HG03521 (cell line): ENCODE measurements around the gene CCDC116.
"Not testable (repeated sequence)": the region's sequence is repeated elsewhere in the genome, so short reads cannot be mapped to it uniquely, and the experiment has no call there.

ENCODE experiments used
- ATAC-seq: cut with Tn5 transposase; IDR thresholded peaks from one replicate; pipeline ENCODE4 v1.9.1; 2021; ENCODE audit warnings: mild to moderate bottlenecking, moderate library complexity; ENCODE audit not compliant: unreplicated experiment

The CCDC116 gene

GRCh38 chr22:21631025-21631424, 1.5 kb upstream of the CCDC116 start:
- no peak for ATAC-seq

- no peak for ATAC-seq
Observed at GRCh38 chr22:21632931-21633330, 371 bp downstream of the CCDC116 start.

GRCh38 chr22:21633481-21633880, 921 bp downstream of the CCDC116 start:
- no peak for ATAC-seq

GRCh38 chr22:21634081-21634480, 1.5 kb downstream of the CCDC116 start:
- ATAC-seq = no peak

- no peak for ATAC-seq
Observed at GRCh38 chr22:21634844-21635243, 2.3 kb downstream of the CCDC116 start.

- no peak for ATAC-seq
Observed at GRCh38 chr22:21635771-21636510, 3.4 kb downstream of the CCDC116 start.

- no peak for ATAC-seq
Observed at GRCh38 chr22:21636629-21637218, 4.2 kb downstream of the CCDC116 start.

- ATAC-seq = not testable (repeated sequence)
Observed at GRCh38 chr22:21637450-21637849, 4.9 kb downstream of the CCDC116 start.

GRCh38 chr22:21639359-21639758, 6.8 kb downstream of the CCDC116 start:
- no peak for ATAC-seq

GRCh38 chr22:21640810-21641209, 8.2 kb downstream of the CCDC116 start:
- no peak for ATAC-seq

- ATAC-seq = no peak
Observed at GRCh38 chr22:21641417-21641788, 8.8 kb downstream of the CCDC116 start.

- ATAC-seq = peak; percentile 93
Observed at GRCh38 chr22:21641789-21642583, 9.4 kb downstream of the CCDC116 start, which contains the start of gene SDF2L1. Gene SDF2L1 (plus strand): TSS chr22:21642302. CDS start chr22:21642337, 35 bp downstream.

- no peak for ATAC-seq
Observed at GRCh38 chr22:21642584-21643448, 10.3 kb downstream of the CCDC116 start.

GRCh38 chr22:21643533-21644357, 11.2 kb downstream of the CCDC116 start:
- no peak for ATAC-seq

- not testable (repeated sequence) for ATAC-seq
Observed at GRCh38 chr22:21645513-21645912, 13.0 kb downstream of the CCDC116 start.

GRCh38 chr22:21646608-21647590, 14.3 kb downstream of the CCDC116 start:
- ATAC-seq = no peak

GRCh38 chr22:21650280-21650679, 17.7 kb downstream of the CCDC116 start:
- no peak for ATAC-seq

- ATAC-seq = no peak
Observed at GRCh38 chr22:21650823-21651520, 18.4 kb downstream of the CCDC116 start.
